Neural progenitor cell (in vitro differentiated cells): ENCODE data around the gene RPTOR. TPM values are rescaled to one million over a fixed set of nuclear protein-coding genes. Genes with fewer than 3 reads are reported as not detected.

Experiments
- DNase-seq: peaks from one replicate; pipeline ENCODE4 v3.0.0-alpha.2; 2016; ENCODE audit warnings: low spot score
- H2AFZ ChIP-seq: fragments of 200-600 bp; sonication (generic); replicated peaks from 2 replicates; pipeline ENCODE4 v1.6.1; 2016; ENCODE audit warnings: antibody characterized with exemption
- H3F3A ChIP-seq: fragments of 200-600 bp; sonication (generic); 2 replicates; pipeline ENCODE4 v1.6.1; 2016; ENCODE audit warnings: antibody characterized with exemption, low read depth
- H3K27ac ChIP-seq: fragments of 200-600 bp; sonication (generic); 2 replicates; pipeline ENCODE4 v1.5.1; 2016; ENCODE audit warnings: mild to moderate bottlenecking
- H3K27me3 ChIP-seq: fragments of 200-600 bp; sonication (generic); 2 replicates; pipeline ENCODE4 v1.6.1; 2016; ENCODE audit warnings: mild to moderate bottlenecking, moderate library complexity
- H3K36me3 ChIP-seq: fragments of 200-600 bp; sonication (generic); 2 replicates; pipeline ENCODE4 v1.5.1; 2016
- H3K4me1 ChIP-seq: fragments of 200-600 bp; sonication (generic); 2 replicates; pipeline ENCODE4 v1.6.1; 2016; ENCODE audit warnings: mixed run types
- H3K4me2 ChIP-seq: fragments of 200-600 bp; sonication (generic); 2 replicates; pipeline ENCODE4 v1.6.1; 2016
- H3K4me3 ChIP-seq: fragments of 200-600 bp; sonication (generic); 2 replicates; pipeline ENCODE4 v1.5.1; 2016
- H3K79me2 ChIP-seq: fragments of 200-600 bp; sonication (generic); 2 replicates; pipeline ENCODE4 v1.6.1; 2016; ENCODE audit warnings: low read depth
- H3K9ac ChIP-seq: fragments of 200-600 bp; sonication (generic); 2 replicates; pipeline ENCODE4 v1.6.1; 2016
- H3K9me3 ChIP-seq: fragments of 200-600 bp; sonication (generic); 2 replicates; pipeline ENCODE4 v1.5.1; 2016; ENCODE audit warnings: low read depth
- H4K20me1 ChIP-seq: fragments of 200-600 bp; sonication (generic); 2 replicates; pipeline ENCODE4 v1.6.1; 2016; ENCODE audit warnings: low read depth
- H3K27ac Mint-ChIP-seq: 3 replicates; pipeline ENCODE4 v1.8.0; 2021; ENCODE audit warnings: mixed read lengths
- H3K27me3 Mint-ChIP-seq: 2 replicates; pipeline ENCODE4 v1.8.0; 2022; ENCODE audit warnings: low read depth, mild to moderate bottlenecking, inconsistent platforms, moderate library complexity, mixed read lengths; ENCODE audit not compliant: insufficient read depth
- H3K36me3 Mint-ChIP-seq: 3 replicates; pipeline ENCODE4 v1.8.0; 2021; ENCODE audit warnings: mixed read lengths
- H3K4me1 Mint-ChIP-seq: 3 replicates; pipeline ENCODE4 v1.8.0; 2021; ENCODE audit warnings: mixed read lengths
- H3K4me3 Mint-ChIP-seq: 3 replicates; pipeline ENCODE4 v1.8.0; 2021; ENCODE audit warnings: mild to moderate bottlenecking, moderate library complexity, mixed read lengths
- H3K9me3 Mint-ChIP-seq: 3 replicates; pipeline ENCODE4 v1.8.0; 2020; ENCODE audit warnings: mixed read lengths
- CTCF ChIP-seq: fragments of 200-600 bp; sonication (generic); IDR thresholded peaks from 2 replicates; pipeline ENCODE4 v1.5.1; 2017; ENCODE audit warnings: antibody characterized with exemption, mild to moderate bottlenecking
- EZH2 ChIP-seq: fragments of 200-600 bp; sonication (generic); IDR thresholded peaks from 2 replicates; pipeline ENCODE4 v1.6.1; 2017; ENCODE audit warnings: antibody characterized with exemption, mild to moderate bottlenecking, moderate library complexity
- EZH2phosphoT487 ChIP-seq: fragments of 200-600 bp; sonication (generic); IDR thresholded peaks from 2 replicates; pipeline ENCODE4 v1.6.1; 2017; ENCODE audit warnings: antibody characterized with exemption
- total RNA-seq: library from RNA; depleted of rRNA; stranded (reverse); fragments of >200 nt; gene quantifications from 2 replicates; pipeline ENCODE4 v1.2.3, GENCODE V29; 2015; ENCODE audit warnings: low replicate concordance

Gene RPTOR
- total RNA-seq, 1 donor from 2014 or later, result 7.4 TPM

DNA sequence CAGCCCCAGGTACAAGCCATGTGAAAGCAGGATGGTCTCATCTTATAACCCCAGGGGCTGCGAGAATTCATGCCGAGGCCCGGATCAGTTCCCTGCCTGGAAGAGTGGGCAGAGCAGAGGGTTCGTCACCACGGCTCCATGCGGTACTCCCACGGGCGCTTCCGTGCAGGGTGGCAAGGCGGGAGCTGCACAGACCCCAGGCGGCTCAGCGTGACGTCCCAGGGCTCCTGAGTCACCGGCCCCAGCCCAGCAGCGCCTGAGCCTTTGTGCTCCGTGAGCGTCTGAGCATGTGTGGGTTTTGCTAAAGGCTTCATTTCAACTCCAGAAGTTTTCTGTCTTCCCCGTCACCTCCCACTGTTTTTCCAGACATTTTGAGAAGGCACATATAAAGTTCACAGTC is 375.8 kb downstream of the RPTOR start:
- Mint-ChIP-seq H3K4me3 (no peak overlapping the region), H3K27me3 (peaks cover 2% of the 10 kb centered on the region), H3K9me3 (peaks cover 6% of the 10 kb centered on the region), H3K4me1 (peaks cover 12% of the 10 kb centered on the region), H3K27ac (no peak overlapping the region), H3K36me3 (peaks cover 11% of the 10 kb centered on the region)
- Histone ChIP-seq H2AFZ (no peak overlapping the region), H3K4me3 (no peak overlapping the region), H3F3A (no peaks in the 10 kb centered on the region), H3K9ac (no peak overlapping the region), H3K27ac (no peak overlapping the region), H4K20me1 (no peaks in the 10 kb centered on the region), H3K9me3 (no peaks in the 10 kb centered on the region), H3K4me1 (no peaks in the 10 kb centered on the region), H3K4me2 (no peak overlapping the region), H3K36me3 (no peaks in the 10 kb centered on the region), H3K79me2 (no peaks in the 10 kb centered on the region), H3K27me3 (peaks cover 3% of the 10 kb centered on the region)
- TF ChIP-seq CTCF, result no peak
- no peak for TF ChIP-seq EZH2phosphoT487
- no peak for TF ChIP-seq EZH2
- no peak for DNase-seq

DNA sequence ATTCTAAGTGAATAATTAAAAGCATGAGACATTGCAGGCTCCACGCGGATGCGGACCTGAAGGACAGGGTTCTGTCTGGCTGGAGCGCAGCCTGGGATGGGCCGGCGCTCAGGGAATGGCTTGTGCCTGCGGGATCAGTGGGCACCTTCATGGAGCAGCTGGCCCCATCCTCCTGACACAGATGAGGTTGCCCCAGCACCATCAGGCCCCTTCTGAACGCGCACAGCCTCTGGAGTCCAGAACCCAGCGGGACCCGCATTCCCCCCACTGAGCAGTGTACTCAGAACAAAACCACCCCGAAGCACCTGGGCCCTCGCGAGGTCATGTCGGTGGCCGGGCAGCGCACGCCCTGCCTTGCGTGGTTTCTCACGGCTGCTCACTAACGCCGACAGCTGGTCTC is 376.5 kb downstream of the RPTOR start:
- Mint-ChIP-seq H3K27ac (no peak overlapping the region), H3K36me3 (peaks cover 7% of the 10 kb centered on the region), H3K4me1 (peaks cover 15% of the 10 kb centered on the region), H3K4me3 (no peak overlapping the region), H3K27me3 (peaks cover 2% of the 10 kb centered on the region), H3K9me3 (peaks cover 3% of the 10 kb centered on the region)
- Histone ChIP-seq H3K27ac (no peak overlapping the region), H3K36me3 (no peaks in the 10 kb centered on the region), H3K4me3 (no peak overlapping the region), H3K9ac (no peak overlapping the region), H3K27me3 (peaks cover 11% of the 10 kb centered on the region), H2AFZ (no peak overlapping the region), H3F3A (peaks cover 3% of the 10 kb centered on the region), H3K4me1 (peaks cover 2% of the 10 kb centered on the region), H4K20me1 (no peaks in the 10 kb centered on the region), H3K9me3 (no peaks in the 10 kb centered on the region), H3K79me2 (no peaks in the 10 kb centered on the region), H3K4me2 (no peak overlapping the region)
- DNase-seq, result no peak
- TF ChIP-seq EZH2, result no peak
- TF ChIP-seq CTCF, result no peak
- no peak for TF ChIP-seq EZH2phosphoT487

DNA sequence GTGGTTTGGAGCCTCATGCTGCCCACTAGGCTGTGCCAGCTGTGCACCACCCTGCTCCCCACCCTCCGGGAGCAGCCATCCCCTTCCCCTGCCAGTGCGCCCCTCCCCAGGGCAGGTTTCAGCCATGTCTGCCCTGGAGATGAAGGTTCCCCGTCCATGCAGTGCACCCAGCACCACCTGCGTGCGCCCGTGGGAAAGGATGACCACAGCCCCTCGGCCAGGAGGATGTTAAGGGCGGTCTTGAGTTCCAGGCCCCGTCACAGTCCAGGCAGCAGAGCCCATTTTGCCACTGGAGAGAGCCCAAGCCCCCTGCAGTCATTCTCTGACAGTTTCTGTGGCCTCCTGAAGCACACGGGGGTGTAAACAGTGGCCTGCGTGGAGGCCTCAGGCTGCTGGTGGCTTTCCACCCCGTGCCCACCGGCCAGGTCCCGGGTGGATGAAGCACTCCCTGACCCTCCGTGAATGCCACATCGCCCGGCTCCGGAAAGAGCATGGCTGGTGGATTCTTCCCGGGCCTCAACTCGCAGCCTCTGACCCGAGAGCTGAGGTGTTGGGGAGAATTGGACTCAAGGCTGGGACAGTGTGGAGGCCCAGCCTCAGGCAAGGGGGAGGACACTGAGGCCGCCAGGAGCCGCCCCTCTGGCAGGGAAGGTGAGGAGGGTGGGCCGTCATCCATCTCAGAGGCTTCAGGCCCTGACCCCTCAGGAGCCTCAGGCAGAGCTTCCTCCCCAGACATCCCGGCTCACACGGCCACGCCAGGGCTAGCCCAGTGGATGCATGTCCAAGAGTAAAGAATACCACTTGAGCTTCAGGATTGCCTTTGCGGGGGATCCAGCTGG is 377.3 kb downstream of the RPTOR start:
- Histone ChIP-seq H3K4me3 (no peak overlapping the region), H3K27me3 (peaks cover 19% of the 10 kb centered on the region), H3K36me3 (no peaks in the 10 kb centered on the region), H3K27ac (no peak overlapping the region), H3K4me2 (no peak overlapping the region), H3K9ac (no peak overlapping the region), H3K4me1 (peaks cover 10% of the 10 kb centered on the region), H3K79me2 (no peaks in the 10 kb centered on the region), H3F3A (peaks cover 11% of the 10 kb centered on the region), H4K20me1 (peaks cover 4% of the 10 kb centered on the region), H2AFZ (no peak overlapping the region), H3K9me3 (no peaks in the 10 kb centered on the region)
- Mint-ChIP-seq H3K36me3 (peaks cover 3% of the 10 kb centered on the region), H3K27ac (no peak overlapping the region), H3K4me1 (peaks cover 23% of the 10 kb centered on the region), H3K9me3 (no peaks in the 10 kb centered on the region), H3K4me3 (no peak overlapping the region), H3K27me3 (peaks cover 2% of the 10 kb centered on the region)
- no peak for DNase-seq
- TF ChIP-seq EZH2phosphoT487, result no peak

DNA sequence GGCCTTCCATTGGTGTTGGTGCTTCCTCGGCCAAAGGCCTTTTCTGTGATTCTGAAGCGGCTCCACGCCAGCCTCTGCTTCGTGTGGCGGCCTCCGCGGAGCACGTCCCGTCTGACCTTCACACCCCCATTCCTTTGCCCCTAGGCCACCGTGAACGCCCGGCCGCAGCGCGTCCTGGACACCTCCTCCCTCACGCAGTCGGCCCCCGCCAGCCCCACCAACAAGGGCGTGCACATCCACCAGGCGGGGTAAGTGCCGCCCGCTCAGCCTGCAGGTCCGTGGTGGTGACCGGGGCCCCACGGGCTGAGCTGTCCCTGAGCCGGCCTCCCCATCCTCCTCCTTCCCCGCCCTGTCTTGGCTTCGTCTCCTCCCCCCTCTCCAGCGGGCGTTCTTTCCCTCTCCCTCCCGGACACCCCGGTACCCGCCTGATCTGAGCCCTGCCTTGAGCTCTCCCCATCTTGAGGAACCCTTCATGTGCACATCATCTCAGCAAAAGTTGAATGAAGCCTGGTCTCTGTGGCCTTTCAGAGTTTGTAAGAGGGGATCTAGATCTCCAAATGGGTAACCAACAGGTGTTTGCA is 378.0 kb downstream of the RPTOR start:
- Histone ChIP-seq H3K27me3 (peaks cover 25% of the 10 kb centered on the region), H2AFZ (no peak overlapping the region), H3K79me2 (no peaks in the 10 kb centered on the region), H3K4me3 (no peak overlapping the region), H3K9ac (no peak overlapping the region), H4K20me1 (peaks cover 7% of the 10 kb centered on the region), H3K4me2 (no peak overlapping the region), H3K4me1 (peaks cover 15% of the 10 kb centered on the region), H3F3A (peaks cover 18% of the 10 kb centered on the region), H3K36me3 (no peaks in the 10 kb centered on the region), H3K27ac (no peak overlapping the region), H3K9me3 (no peaks in the 10 kb centered on the region)
- Mint-ChIP-seq H3K27ac (no peak overlapping the region), H3K9me3 (no peaks in the 10 kb centered on the region), H3K4me1 (peaks cover 30% of the 10 kb centered on the region), H3K4me3 (no peak overlapping the region), H3K27me3 (peaks cover 2% of the 10 kb centered on the region), H3K36me3 (peaks cover 2% of the 10 kb centered on the region)
- TF ChIP-seq EZH2phosphoT487 (no peak), EZH2 (no peak)
- DNase-seq, result no peak
